GM23248 (cell line): ENCODE data around the gene NPB. TPM values are rescaled to one million over a fixed set of nuclear protein-coding genes. Genes with fewer than 3 reads are reported as not detected.
A peak's percentile ranks its signal among the peaks of the same experiment; 100 is the strongest.

Source experiments
- DNase-seq: peaks from one replicate; pipeline ENCODE4 v3.0.0-alpha.2; 2015
- H2AFZ ChIP-seq: fragments of 200-600 bp; sonication (generic); 2 replicates; pipeline ENCODE4 v1.6.1; 2016; ENCODE audit warnings: antibody characterized with exemption
- H3F3A ChIP-seq: fragments of 200-600 bp; sonication (generic); 2 replicates; pipeline ENCODE4 v1.6.1; 2016; ENCODE audit warnings: mild to moderate bottlenecking, antibody characterized with exemption, mixed run types; ENCODE audit not compliant: insufficient read depth
- H3K27ac ChIP-seq: fragments of 200-600 bp; sonication (generic); 2 replicates; pipeline ENCODE4 v1.5.1; 2016; ENCODE audit warnings: mild to moderate bottlenecking
- H3K27me3 ChIP-seq: fragments of 200-600 bp; sonication (generic); replicated peaks from 2 replicates; pipeline ENCODE4 v1.6.1; 2016; ENCODE audit warnings: mild to moderate bottlenecking; ENCODE audit not compliant: insufficient read depth
- H3K36me3 ChIP-seq: fragments of 200-600 bp; sonication (generic); 2 replicates; pipeline ENCODE4 v1.6.1; 2016; ENCODE audit warnings: low read depth, mild to moderate bottlenecking
- H3K4me1 ChIP-seq: fragments of 200-600 bp; sonication (generic); 2 replicates; pipeline ENCODE4 v1.6.1; 2016; ENCODE audit warnings: mild to moderate bottlenecking; ENCODE audit not compliant: insufficient read depth
- H3K4me2 ChIP-seq: fragments of 200-600 bp; sonication (generic); one replicate; pipeline ENCODE4 v1.6.1; 2016; ENCODE audit warnings: mild to moderate bottlenecking; ENCODE audit not compliant: unreplicated experiment
- H3K4me3 ChIP-seq: fragments of 200-600 bp; sonication (generic); 2 replicates; pipeline ENCODE4 v1.5.1; 2016; ENCODE audit warnings: mild to moderate bottlenecking
- H3K79me2 ChIP-seq: fragments of 200-600 bp; sonication (generic); 2 replicates; pipeline ENCODE4 v1.6.1; 2016; ENCODE audit warnings: mild to moderate bottlenecking; ENCODE audit not compliant: insufficient read depth
- H3K9ac ChIP-seq: fragments of 200-600 bp; sonication (generic); 2 replicates; pipeline ENCODE4 v1.6.1; 2016; ENCODE audit warnings: mild to moderate bottlenecking
- H3K9me2 ChIP-seq: fragments of 200-600 bp; sonication (generic); 2 replicates; pipeline ENCODE4 v1.6.1; 2016; ENCODE audit warnings: mixed run types, mild to moderate bottlenecking, moderate library complexity; ENCODE audit not compliant: insufficient read depth
- H3K9me3 ChIP-seq: fragments of 200-600 bp; sonication (generic); one replicate; pipeline ENCODE4 v1.6.1; 2017; ENCODE audit warnings: low read depth
- H4K20me1 ChIP-seq: fragments of 200-600 bp; sonication (generic); 2 replicates; pipeline ENCODE4 v1.6.0; 2016; ENCODE audit not compliant: insufficient read depth
- EZH2 ChIP-seq: fragments of 200-600 bp; sonication (generic); IDR thresholded peaks from 2 replicates; pipeline ENCODE4 v1.6.1; 2018; ENCODE audit warnings: antibody characterized with exemption, mild to moderate bottlenecking; ENCODE audit not compliant: insufficient read depth, poor library complexity, severe bottlenecking
- EZH2phosphoT487 ChIP-seq: fragments of 200-600 bp; sonication (generic); IDR thresholded peaks from 2 replicates; pipeline ENCODE4 v1.6.1; 2018; ENCODE audit warnings: antibody characterized with exemption, moderate library complexity, mild to moderate bottlenecking, low read depth; ENCODE audit not compliant: insufficient read depth
- WGBS, 2 experiments: methylation state at CpG; one replicate each; pipeline ENCODE4 v1.1.6; 2015 to 2017; ENCODE audit warnings: low lambda C conversion rate in 2 of 2, low coverage in 1 of 2; ENCODE audit errors: missing lambda C conversion rate in 2 of 2; 5-methylcytosine and 5-hydroxymethylcytosine counted together
- in situ Hi-C: fragments of 300-500 bp; cut with MboI; formaldehyde crosslinking; loops from 2 replicates; pipeline ENCODE4 v1.15.0; 2020
- polyA plus RNA-seq: library from polyadenylated mRNA; unstranded; fragments of >200 nt; fragmentation: Nextera tagmentation; extraction: Ambion mirVana; gene quantifications from 2 replicates; pipeline ENCODE4 v1.2.1, GENCODE V29; 2016
- total RNA-seq: library from RNA; depleted of rRNA; stranded (reverse); fragments of >200 nt; shearing (Covaris generic); gene quantifications from 2 replicates; pipeline ENCODE4 v1.2.3, GENCODE V29; 2014

NPB gene
- total and polyA plus RNA-seq, 2 experiments from 2014 or later: 1.1 to 2.4 TPM

DNA sequence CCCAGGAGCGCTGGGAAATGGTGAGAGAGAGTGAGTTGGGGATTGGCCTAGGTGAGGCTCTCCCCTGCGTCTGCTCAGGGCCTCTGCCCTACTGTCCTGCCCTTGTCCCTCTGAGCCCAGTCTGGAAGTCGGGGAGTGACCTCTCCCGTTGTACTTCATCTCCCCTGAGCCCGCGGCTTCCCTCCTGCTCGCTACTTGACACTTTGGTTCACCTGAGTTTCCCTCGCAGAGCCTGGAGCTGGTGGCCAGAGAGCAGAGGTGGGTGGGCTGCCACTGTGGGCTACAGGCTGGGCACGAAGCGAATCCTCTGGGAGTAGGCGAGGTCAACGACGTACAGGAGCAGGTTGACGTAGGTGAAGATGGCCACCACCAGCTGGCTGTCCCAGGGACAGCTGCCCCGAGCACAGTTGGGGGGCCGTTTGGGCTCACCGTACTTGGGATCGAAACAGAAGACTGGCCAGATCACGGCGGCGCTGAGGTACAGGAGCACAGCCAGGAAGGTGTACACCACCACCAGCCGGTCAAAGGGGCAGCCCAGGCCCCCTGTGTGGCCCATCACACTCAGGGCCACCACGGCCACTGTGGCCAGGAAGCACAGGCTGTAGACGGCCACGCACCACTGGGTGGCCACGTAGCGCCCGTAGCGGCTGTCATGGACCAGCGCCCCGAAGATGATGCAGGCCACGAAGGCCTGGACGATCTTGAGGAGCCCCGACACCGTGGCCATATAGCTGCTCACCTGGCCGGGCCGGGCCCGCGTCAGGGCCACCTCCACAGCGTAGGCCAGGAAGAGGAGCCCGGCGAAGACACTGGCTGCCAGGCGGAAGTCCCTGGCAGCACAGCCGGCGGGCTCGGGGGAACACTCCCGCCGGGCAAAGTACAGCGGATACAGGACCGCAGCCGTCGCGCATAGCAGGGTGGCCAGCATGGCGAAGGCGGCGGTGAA, 38.8 kb downstream of the NPB start:
- Histone ChIP-seq H3K9me2 (no peaks in the 10 kb centered on the region), H3K27ac (no peak overlapping the region), H3K9me3 (no peaks in the 10 kb centered on the region), H2AFZ (peak overlapping the region; percentile 59), H3K9ac (no peak overlapping the region), H3K27me3 (no peaks in the 10 kb centered on the region), H3K4me1 (0 out of 2 replicates have a peak, but pooled peaks cover 6% of the 10 kb centered on the region), H3F3A (no peaks in the 10 kb centered on the region), H3K79me2 (peaks cover 11% of the 10 kb centered on the region), H3K36me3 (no peaks in the 10 kb centered on the region), H3K4me3 (no peak overlapping the region), H4K20me1 (no peaks in the 10 kb centered on the region), H3K4me2 (no peak overlapping the region)
- TF ChIP-seq EZH2 (no peak), EZH2phosphoT487 (no peak)
- no peak for DNase-seq
- in situ Hi-C loops: no loop called here
- WGBS, 2 experiments: 84 to 91% methylated on average over 50 to 51 of the region's 56 CpGs

DNA sequence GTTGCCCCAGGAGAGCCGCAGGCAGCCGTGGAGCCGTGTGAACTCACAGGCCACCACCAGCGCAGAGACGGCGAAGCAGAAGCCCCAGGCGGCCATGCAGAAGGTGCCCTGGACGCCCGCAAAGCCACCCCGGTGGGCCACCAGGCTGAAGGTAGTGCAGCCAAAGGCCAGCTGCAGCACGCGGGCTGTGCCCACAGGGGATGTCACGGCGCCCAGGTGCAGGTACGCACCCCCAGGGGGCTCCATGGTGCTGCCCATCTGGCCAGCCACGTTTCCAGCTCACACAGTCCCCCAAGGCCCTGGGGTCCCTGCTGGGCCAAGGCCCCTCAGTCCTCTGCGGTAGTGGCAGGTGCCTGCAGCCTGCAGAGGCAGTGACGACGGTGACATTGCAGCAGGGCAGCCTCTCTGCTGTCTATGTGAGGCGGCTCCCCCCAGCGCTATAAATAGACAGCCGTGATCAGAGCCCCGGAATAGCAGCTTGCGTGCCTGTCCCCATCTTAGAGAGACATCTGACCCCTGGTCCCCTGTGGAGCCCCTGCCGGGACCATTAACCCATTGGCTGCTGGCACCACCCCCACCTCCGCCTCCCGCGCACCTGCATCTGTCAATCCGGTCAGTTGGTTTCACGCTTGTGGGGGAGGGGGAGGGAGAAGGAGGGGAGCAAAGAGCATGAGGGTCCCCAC, 39.6 kb downstream of the NPB start:
- Histone ChIP-seq H4K20me1 (no peaks in the 10 kb centered on the region), H3K27ac (no peak overlapping the region), H3K4me1 (0 out of 2 replicates have a peak, but pooled peaks cover 3% of the 10 kb centered on the region), H3K36me3 (no peaks in the 10 kb centered on the region), H3K9ac (no peak overlapping the region), H3K79me2 (peaks cover 2% of the 10 kb centered on the region), H3K9me3 (no peaks in the 10 kb centered on the region), H3K4me2 (no peak overlapping the region), H3K27me3 (no peaks in the 10 kb centered on the region), H3F3A (no peaks in the 10 kb centered on the region), H2AFZ (no peak overlapping the region), H3K9me2 (no peaks in the 10 kb centered on the region), H3K4me3 (no peak overlapping the region)
- DNase-seq: no peak
- in situ Hi-C loops: no loop called here
- TF ChIP-seq EZH2phosphoT487 (no peak), EZH2 (no peak)
- WGBS, 2 experiments: 36 to 38% methylated on average over 29 to 30 of the region's 30 CpGs

- in situ Hi-C loops: no loop called here
- WGBS, 2 experiments: 51 to 62% methylated on average over 7 to 11 of the region's 12 CpGs
- no peak overlapping the region for H3K9ac ChIP-seq
These were observed 40.1 kb downstream of the NPB start for GRCh38 chr17:81942167-81942553.

GRCh38 chr17:81944858-81945257, 42.8 kb downstream of the NPB start:
- Histone ChIP-seq H3K79me2 (no peaks in the 10 kb centered on the region), H3K9me2 (no peaks in the 10 kb centered on the region), H3K9me3 (no peaks in the 10 kb centered on the region), H3K4me1 (no peaks in the 10 kb centered on the region), H2AFZ (no peak overlapping the region), H3K4me3 (no peak overlapping the region), H4K20me1 (no peaks in the 10 kb centered on the region), H3K27ac (no peak overlapping the region), H3K9ac (no peak overlapping the region), H3K4me2 (no peak overlapping the region), H3K27me3 (no peaks in the 10 kb centered on the region), H3K36me3 (no peaks in the 10 kb centered on the region), H3F3A (no peaks in the 10 kb centered on the region)
- WGBS, 2 experiments: 80 to 86% methylated on average over 9 of the region's 9 CpGs
- in situ Hi-C loops: no loop called here
- TF ChIP-seq EZH2phosphoT487: no peak
- TF ChIP-seq EZH2: no peak
- no peak for DNase-seq

More at GRCh38 chr17:81942167-81942553, 40.1 kb downstream of the NPB start:
- Histone ChIP-seq H3K9me3 (no peaks in the 10 kb centered on the region), H3K4me1 (0 out of 2 replicates have a peak, but pooled peaks cover 3% of the 10 kb centered on the region), H3K27ac (no peak overlapping the region), H3K4me2 (no peak overlapping the region), H3F3A (no peaks in the 10 kb centered on the region), H3K79me2 (no peaks in the 10 kb centered on the region), H2AFZ (no peak overlapping the region), H3K4me3 (no peak overlapping the region), H3K27me3 (no peaks in the 10 kb centered on the region), H4K20me1 (no peaks in the 10 kb centered on the region), H3K36me3 (no peaks in the 10 kb centered on the region), H3K9me2 (no peaks in the 10 kb centered on the region)
- no peak for DNase-seq
- TF ChIP-seq EZH2phosphoT487 (no peak), EZH2 (no peak)
